GM08714 (cell line): ENCODE measurements around the gene SLC39A11.

Source experiments
- H3K4me3 ChIP-seq: fragments of 200-500 bp; sonication (Bioruptor generic); 2 replicates; pipeline ENCODE4 v1.5.1; 2014; ENCODE audit warnings: mild to moderate bottlenecking, low read length, inconsistent platforms
- ZNF274 ChIP-seq: IDR thresholded peaks from 2 replicates; pipeline ENCODE4 v1.6.1; 2012; ENCODE audit warnings: mild to moderate bottlenecking, low read depth, low read length

The SLC39A11 gene

GRCh38 chr17:72861811-72862210, 230.7 kb downstream of the SLC39A11 start:
- no peak for TF ChIP-seq ZNF274
- no peak overlapping the region for H3K4me3 ChIP-seq

- H3K4me3 ChIP-seq, result no peak overlapping the region
- no peak for TF ChIP-seq ZNF274
Observed at GRCh38 chr17:72860778-72861177, 231.7 kb downstream of the SLC39A11 start.

- TF ChIP-seq ZNF274, result no peak
- H3K4me3 ChIP-seq, result no peak overlapping the region
Observed at GRCh38 chr17:72858826-72859495, 233.5 kb downstream of the SLC39A11 start.

GRCh38 chr17:72853440-72854415, 238.8 kb downstream of the SLC39A11 start:
- no peak for TF ChIP-seq ZNF274
- H3K4me3 ChIP-seq, result no peak overlapping the region

GRCh38 chr17:72852277-72852938, 240.1 kb downstream of the SLC39A11 start:
- no peak for TF ChIP-seq ZNF274
- no peak overlapping the region for H3K4me3 ChIP-seq

- no peak for TF ChIP-seq ZNF274
- H3K4me3 ChIP-seq, result no peak overlapping the region
Observed at GRCh38 chr17:72850410-72851118, 241.9 kb downstream of the SLC39A11 start.

GRCh38 chr17:72846399-72846798, 246.1 kb downstream of the SLC39A11 start:
- TF ChIP-seq ZNF274, result no peak

GRCh38 chr17:72843591-72843990, 248.9 kb downstream of the SLC39A11 start:
- H3K4me3 ChIP-seq, result no peak overlapping the region

More at GRCh38 chr17:72846399-72846798, 246.1 kb downstream of the SLC39A11 start:
- H3K4me3 ChIP-seq, result no peak overlapping the region

GRCh38 chr17:72840019-72840418, 252.5 kb downstream of the SLC39A11 start:
- H3K4me3 ChIP-seq, result no peak overlapping the region

More at GRCh38 chr17:72843591-72843990, 248.9 kb downstream of the SLC39A11 start:
- no peak for TF ChIP-seq ZNF274

GRCh38 chr17:72839131-72839725, 253.3 kb downstream of the SLC39A11 start:
- no peak overlapping the region for H3K4me3 ChIP-seq
- TF ChIP-seq ZNF274, result no peak

More at GRCh38 chr17:72840019-72840418, 252.5 kb downstream of the SLC39A11 start:
- TF ChIP-seq ZNF274, result no peak

- TF ChIP-seq ZNF274, result no peak
- no peak overlapping the region for H3K4me3 ChIP-seq
Observed at GRCh38 chr17:72838581-72838980, 253.9 kb downstream of the SLC39A11 start.

GRCh38 chr17:72838068-72838467, 254.4 kb downstream of the SLC39A11 start:
- no peak for TF ChIP-seq ZNF274
- no peak overlapping the region for H3K4me3 ChIP-seq

- no peak overlapping the region for H3K4me3 ChIP-seq
- no peak for TF ChIP-seq ZNF274
Observed at GRCh38 chr17:72837335-72837734, 255.2 kb downstream of the SLC39A11 start.
